H1 (cell line): ENCODE measurements around the gene STK33. TPM values are rescaled to one million over a fixed set of nuclear protein-coding genes. Genes with fewer than 3 reads are reported as not detected.

ENCODE experiments used
- CREB1 ChIP-seq: IDR thresholded peaks from 2 replicates; pipeline ENCODE4 v1.6.1; 2012; ENCODE audit warnings: inconsistent platforms
- HDAC2 ChIP-seq, 2 experiments: fragments of 300-600 bp in 1 of 2; sonication (generic) in 1 of 2; IDR thresholded peaks; 2 replicates each; pipeline ENCODE4 v1.6.1; 2011 to 2012; ENCODE audit warnings: low read depth in 2 of 2, low read length in 2 of 2, mild to moderate bottlenecking in 2 of 2, moderate library complexity in 2 of 2, borderline replicate concordance in 1 of 2, inconsistent platforms in 1 of 2
- HDAC6 ChIP-seq: IDR thresholded peaks from one replicate; pipeline ENCODE4 v1.7.1; 2012; ENCODE audit warnings: low read depth, mild to moderate bottlenecking, inconsistent platforms, low read length, moderate library complexity
- NANOG ChIP-seq: IDR thresholded peaks from 2 replicates; pipeline ENCODE4 v1.6.1; 2011; ENCODE audit warnings: low read length, low read depth, mild to moderate bottlenecking, inconsistent platforms; ENCODE audit not compliant: insufficient read depth, poor library complexity, severe bottlenecking
- PHF8 ChIP-seq: fragments of 200-600 bp; sonication (generic); conservative IDR thresholded peaks from 2 replicates; pipeline ENCODE4 v1.7.1; 2012; ENCODE audit warnings: low read depth, mild to moderate bottlenecking, inconsistent platforms, low read length, moderate library complexity
- SRF ChIP-seq: IDR thresholded peaks from 2 replicates; pipeline ENCODE4 v1.6.1; 2011; ENCODE audit warnings: mild to moderate bottlenecking, low read depth, low read length, moderate library complexity
- polyA plus RNA-seq, 7 experiments: library from polyadenylated mRNA; depleted of rRNA in 3 of 7; stranded (reverse) in 5 of 7; unstranded in 2 of 7; fragments of >200 nt in 5 of 7; fragments of 200-250 nt in 2 of 7; gene quantifications; 1 replicate in 5 of 7; 2 replicates in 1 of 7; 4 replicates in 1 of 7; pipeline versions ENCODE4 v1.2.1 to v1.2.3, GENCODE V29; 2011 to 2013; ENCODE audit warnings: missing spikeins in 2 of 7, mixed read lengths in 2 of 7
- total RNA-seq: library from RNA; stranded (reverse); fragmentation: NEBNext Ultra II Directional; extraction: Animal tissue kit (Norgen Biotek cat#: 25700); gene quantifications from 2 replicates; pipeline ENCODE4 v1.2.1, GENCODE V29; 2021
- TF ChIP-seq, protein P1 (sequence below): IDR thresholded peaks from 2 replicates; pipeline ENCODE4 v1.6.1; 2012; ENCODE audit warnings: low read length, inconsistent platforms

Gene STK33
- total and polyA plus RNA-seq, 2 of the 8 experiments (the other 6 are each of a cell fraction or from before 2014, with no cell fraction given) = 8.8 to 25.1 TPM

DNA sequence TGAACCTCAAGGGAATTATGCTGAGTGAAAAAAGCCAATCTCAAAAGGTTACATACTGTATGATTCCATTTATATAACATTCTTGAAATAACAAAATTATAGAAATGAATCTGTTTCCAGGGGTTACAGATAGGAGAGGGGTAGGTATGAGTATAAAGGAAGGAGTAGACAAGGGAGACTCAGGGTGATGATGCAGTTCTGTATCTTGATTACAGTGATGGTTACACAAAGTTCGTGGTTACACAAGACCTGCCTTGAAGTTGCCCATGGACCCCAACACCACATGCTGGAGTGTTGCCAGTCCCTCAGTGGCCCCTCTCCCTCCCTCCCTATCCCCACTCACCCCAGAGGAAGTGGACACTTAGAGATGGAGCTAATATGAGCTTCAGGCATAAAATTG is 20.3 kb downstream of the STK33 start (continued):
- TF ChIP-seq NANOG (no peak), HDAC2 (IDR thresholded peaks at IDR 0.05; ENCODE audit: borderline replicate concordance in 1 of 2, low read depth in 2 of 2, low read length in 2 of 2) (no peak), HDAC6 (no peak), CREB1 (no peak), PHF8 (no peak), SRF (no peak)
- TF ChIP-seq, protein P1, sequence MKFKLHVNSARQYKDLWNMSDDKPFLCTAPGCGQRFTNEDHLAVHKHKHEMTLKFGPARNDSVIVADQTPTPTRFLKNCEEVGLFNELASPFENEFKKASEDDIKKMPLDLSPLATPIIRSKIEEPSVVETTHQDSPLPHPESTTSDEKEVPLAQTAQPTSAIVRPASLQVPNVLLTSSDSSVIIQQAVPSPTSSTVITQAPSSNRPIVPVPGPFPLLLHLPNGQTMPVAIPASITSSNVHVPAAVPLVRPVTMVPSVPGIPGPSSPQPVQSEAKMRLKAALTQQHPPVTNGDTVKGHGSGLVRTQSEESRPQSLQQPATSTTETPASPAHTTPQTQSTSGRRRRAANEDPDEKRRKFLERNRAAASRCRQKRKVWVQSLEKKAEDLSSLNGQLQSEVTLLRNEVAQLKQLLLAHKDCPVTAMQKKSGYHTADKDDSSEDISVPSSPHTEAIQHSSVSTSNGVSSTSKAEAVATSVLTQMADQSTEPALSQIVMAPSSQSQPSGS = no peak
